Mucosa of rectum (tissue), 2 donors: ENCODE results near the gene CNTNAP1.
"Not testable (repeated sequence)": the region's sequence is repeated elsewhere in the genome, so short reads cannot be mapped to it uniquely, and the experiment has no call there.

ENCODE experiments used
- H3K27ac ChIP-seq, 2 donors: one replicate each; pipeline ENCODE4 v1.7.0; 2013; ENCODE audit warnings: inconsistent platforms in 2 of 2, low read depth in 2 of 2, low read length in 2 of 2
- H3K27me3 ChIP-seq, 2 donors: one replicate each; pipeline ENCODE4 v1.7.0; 2013; ENCODE audit warnings: low read length in 2 of 2; ENCODE audit not compliant: control insufficient read depth in 2 of 2, insufficient read depth in 2 of 2
- H3K36me3 ChIP-seq, 2 donors: one replicate each; pipeline ENCODE4 v1.7.0; 2013; ENCODE audit warnings: low read length in 2 of 2; ENCODE audit not compliant: control insufficient read depth in 2 of 2, insufficient read depth in 2 of 2
- H3K4me1 ChIP-seq, 2 donors: one replicate each; pipeline ENCODE4 v1.7.0; 2013; ENCODE audit warnings: low read length in 2 of 2, mild to moderate bottlenecking in 1 of 2; ENCODE audit not compliant: control insufficient read depth in 2 of 2, insufficient read depth in 2 of 2
- H3K4me3 ChIP-seq, 2 donors: one replicate each; pipeline ENCODE4 v1.7.0; 2013; ENCODE audit warnings: low read length in 2 of 2
- H3K9ac ChIP-seq, 2 donors: one replicate each; pipeline ENCODE4 v1.7.0; 2013; ENCODE audit warnings: low read length in 2 of 2, low read depth in 1 of 2, mild to moderate bottlenecking in 1 of 2
- H3K9me3 ChIP-seq, 2 donors: one replicate each; pipeline ENCODE4 v1.7.0; 2013; ENCODE audit warnings: low read length in 2 of 2; ENCODE audit not compliant: control insufficient read depth in 2 of 2
- donor health status: healthy.
- donor health status: Normal muscosa, but diverticular disease.

The CNTNAP1 gene

GRCh38 chr17:42657824-42658588 is 24.3 kb upstream of the CNTNAP1 start:
- Histone ChIP-seq H3K27me3 (peaks cover 0 to 2% of the 10 kb centered on the region in 2 donors), H3K4me1 (peaks cover 4 to 16% of the 10 kb centered on the region in 2 donors), H3K27ac (no peak overlapping the region), H3K9me3 (no peaks in the 10 kb centered on the region), H3K36me3 (no peaks in the 10 kb centered on the region), H3K9ac (no peak overlapping the region), H3K4me3 (no peak overlapping the region)

GRCh38 chr17:42659079-42659931 is 23.0 kb upstream of the CNTNAP1 start, which contains the start of gene TUBG2:
TUBG2 (plus strand) TSS chr17:42659284; CDS start chr17:42659504, 220 bp downstream.
- H3K4me3 ChIP-seq = peak within 1 kb of the TSS; percentile 66 to 80
- H3K9me3 ChIP-seq = no peaks in the 10 kb centered on the region
- peak within 1 kb of the TSS in 1 of 2 donors; percentile 58 for H3K27ac ChIP-seq
- H3K4me1 ChIP-seq = peaks cover 4 to 16% of the 10 kb centered on the region in 2 donors
- H3K27me3 ChIP-seq = no peaks in the 10 kb centered on the region
- H3K9ac ChIP-seq = peak within 1 kb of the TSS; percentile 60 to 70
- H3K36me3 ChIP-seq = no peaks in the 10 kb centered on the region

DNA sequence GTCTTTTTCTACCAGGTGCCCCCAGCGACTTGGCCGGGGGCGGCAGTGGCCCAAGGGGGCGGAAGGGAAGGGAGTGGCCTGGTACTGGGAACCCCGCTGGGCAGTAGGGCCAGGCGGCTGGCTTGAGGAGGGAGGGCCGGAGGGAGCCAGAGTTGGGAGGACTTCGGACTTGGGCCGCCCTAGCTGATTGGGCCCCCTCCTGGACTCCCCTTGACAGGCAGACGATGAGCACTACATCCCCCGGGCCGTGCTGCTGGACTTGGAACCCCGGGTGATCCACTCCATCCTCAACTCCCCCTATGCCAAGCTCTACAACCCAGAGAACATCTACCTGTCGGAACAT is 22.4 kb upstream of the CNTNAP1 start:
- not testable (repeated sequence) for H3K4me3 ChIP-seq, H3K9ac ChIP-seq, H3K27ac ChIP-seq, H3K27me3 ChIP-seq, H3K9me3 ChIP-seq, H3K36me3 ChIP-seq
- peaks cover 4 to 16% of the 10 kb centered on the region in 2 donors for H3K4me1 ChIP-seq

DNA sequence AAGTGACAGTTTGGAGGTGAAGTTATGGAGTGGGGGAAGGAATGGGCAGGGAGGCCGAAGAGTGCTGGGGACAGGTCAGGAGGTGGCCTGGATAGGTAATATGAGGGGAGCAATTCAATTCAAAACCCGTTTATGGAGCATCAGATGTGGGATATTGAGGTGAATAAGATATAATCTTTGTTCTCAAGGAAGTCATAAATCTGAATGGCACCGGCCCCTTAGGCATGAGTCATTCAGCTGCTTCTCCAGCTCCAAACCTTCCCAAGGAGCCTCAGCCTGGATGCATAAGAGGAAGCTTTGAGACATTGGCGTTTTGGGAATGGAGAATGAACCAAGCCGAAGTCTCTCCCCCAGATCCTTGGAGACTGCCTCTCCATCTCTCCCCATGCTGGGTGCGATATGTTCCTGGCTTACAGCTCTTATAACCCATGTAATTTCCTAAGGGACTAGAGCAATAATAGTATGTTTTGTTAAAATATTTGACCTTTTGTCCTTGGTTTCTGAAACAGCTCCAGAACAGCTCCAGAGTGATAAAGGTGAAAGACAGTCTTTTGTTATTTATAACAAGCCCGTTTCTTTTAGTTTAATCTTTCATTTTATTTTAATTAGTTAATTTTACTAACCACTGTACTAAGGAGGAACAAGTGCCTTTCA is 21.5 kb upstream of the CNTNAP1 start:
- Histone ChIP-seq H3K9ac (no peak overlapping the region), H3K4me3 (no peak overlapping the region), H3K27ac (no peak overlapping the region), H3K27me3 (no peaks in the 10 kb centered on the region), H3K4me1 (peaks cover 4 to 16% of the 10 kb centered on the region in 2 donors), H3K36me3 (peaks cover 0 to 4% of the 10 kb centered on the region in 2 donors), H3K9me3 (no peaks in the 10 kb centered on the region)

DNA sequence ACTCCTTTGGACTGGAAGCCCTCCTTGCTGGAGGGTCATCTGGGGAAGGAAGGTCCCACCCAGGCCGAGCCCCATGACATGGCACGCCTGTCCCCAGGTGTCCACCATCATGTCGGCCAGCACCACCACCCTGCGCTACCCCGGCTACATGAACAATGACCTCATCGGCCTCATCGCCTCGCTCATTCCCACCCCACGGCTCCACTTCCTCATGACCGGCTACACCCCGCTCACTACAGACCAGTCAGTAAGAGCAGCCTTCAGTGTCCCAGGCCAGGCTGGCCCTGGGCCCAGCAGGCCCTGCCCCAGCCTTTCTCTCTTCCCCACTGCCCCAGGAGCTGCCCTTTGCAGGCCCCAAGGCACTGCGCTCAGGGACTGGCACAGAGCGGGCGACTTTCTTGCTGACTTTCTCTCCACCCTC is 16.7 kb upstream of the CNTNAP1 start:
- no peak overlapping the region for H3K4me3 ChIP-seq
- no peaks in the 10 kb centered on the region for H3K27me3 ChIP-seq
- no peak overlapping the region for H3K9ac ChIP-seq
- H3K36me3 ChIP-seq = peaks cover 2 to 15% of the 10 kb centered on the region in 2 donors
- no peaks in the 10 kb centered on the region for H3K9me3 ChIP-seq
- H3K4me1 ChIP-seq = peaks cover 11 to 21% of the 10 kb centered on the region in 2 donors
- H3K27ac ChIP-seq = no peak overlapping the region

DNA sequence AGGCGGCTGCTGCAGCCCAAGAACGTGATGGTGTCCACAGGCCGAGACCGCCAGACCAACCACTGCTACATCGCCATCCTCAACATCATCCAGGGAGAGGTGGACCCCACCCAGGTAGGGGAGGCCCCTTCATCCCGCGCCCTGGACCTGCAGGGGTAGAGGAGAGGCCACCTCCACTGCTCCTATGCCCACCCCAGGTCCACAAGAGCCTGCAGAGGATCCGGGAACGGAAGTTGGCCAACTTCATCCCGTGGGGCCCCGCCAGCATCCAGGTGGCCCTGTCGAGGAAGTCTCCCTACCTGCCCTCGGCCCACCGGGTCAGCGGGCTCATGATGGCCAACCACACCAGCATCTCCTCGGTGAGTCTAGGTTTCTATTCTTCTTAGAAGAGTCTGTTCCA is 16.2 kb upstream of the CNTNAP1 start:
- H3K36me3 ChIP-seq = peaks cover 3 to 15% of the 10 kb centered on the region in 2 donors
- not testable (repeated sequence) for H3K9ac ChIP-seq, H3K9me3 ChIP-seq, H3K27ac ChIP-seq, H3K27me3 ChIP-seq, H3K4me3 ChIP-seq
- H3K4me1 ChIP-seq = peaks cover 11 to 21% of the 10 kb centered on the region in 2 donors

GRCh38 chr17:42667088-42667951 is 15.0 kb upstream of the CNTNAP1 start:
- H3K9me3 ChIP-seq = no peaks in the 10 kb centered on the region
- H3K36me3 ChIP-seq = peaks cover 9 to 18% of the 10 kb centered on the region in 2 donors
- H3K4me3 ChIP-seq = no peak overlapping the region
- no peaks in the 10 kb centered on the region for H3K27me3 ChIP-seq
- H3K27ac ChIP-seq = peak overlapping the region; percentile 43 to 46
- H3K4me1 ChIP-seq = peaks cover 11 to 21% of the 10 kb centered on the region in 2 donors
- H3K9ac ChIP-seq = no peak overlapping the region

- Histone ChIP-seq H3K9me3 (no peaks in the 10 kb centered on the region), H3K27me3 (no peaks in the 10 kb centered on the region), H3K9ac (no peak overlapping the region), H3K4me1 (peaks cover 19 to 29% of the 10 kb centered on the region in 2 donors), H3K36me3 (peaks cover 16 to 29% of the 10 kb centered on the region in 2 donors), H3K27ac (no peak overlapping the region), H3K4me3 (no peak overlapping the region)
Observed at GRCh38 chr17:42669705-42669976, 12.7 kb upstream of the CNTNAP1 start.

- H3K4me1 ChIP-seq = peaks cover 21 to 33% of the 10 kb centered on the region in 2 donors
- H3K36me3 ChIP-seq = peaks cover 16 to 29% of the 10 kb centered on the region in 2 donors
- peak overlapping the region in 1 of 2 donors; percentile 31 for H3K4me3 ChIP-seq
- no peak overlapping the region for H3K27ac ChIP-seq
- H3K9ac ChIP-seq = no peak overlapping the region
- H3K27me3 ChIP-seq = no peaks in the 10 kb centered on the region
- no peaks in the 10 kb centered on the region for H3K9me3 ChIP-seq
Observed at GRCh38 chr17:42669977-42670788, 12.1 kb upstream of the CNTNAP1 start.
